Muscle layer of duodenum (tissue), 2 donors: ENCODE results near the gene SHISA6.
"Not testable (repeated sequence)": the region's sequence is repeated elsewhere in the genome, so short reads cannot be mapped to it uniquely, and the experiment has no call there.

Experiments used
- H3K27ac ChIP-seq: one replicate; pipeline ENCODE4 v1.7.0; 2013; ENCODE audit warnings: mild to moderate bottlenecking, low read length
- H3K27me3 ChIP-seq: one replicate; pipeline ENCODE4 v1.7.0; 2013; ENCODE audit warnings: low read depth, mild to moderate bottlenecking, control low read depth, low read length
- H3K36me3 ChIP-seq, 2 donors: one replicate each; pipeline ENCODE4 v1.7.0; 2013; ENCODE audit warnings: low read length in 2 of 2, control low read depth in 1 of 2, mild to moderate bottlenecking in 1 of 2; ENCODE audit not compliant: insufficient read depth in 2 of 2, control insufficient read depth in 1 of 2
- H3K4me1 ChIP-seq, 2 donors: one replicate each; pipeline ENCODE4 v1.7.0; 2013; ENCODE audit warnings: low read length in 2 of 2, mild to moderate bottlenecking in 2 of 2, control low read depth in 1 of 2, moderate library complexity in 1 of 2; ENCODE audit not compliant: insufficient read depth in 2 of 2, control insufficient read depth in 1 of 2
- H3K4me3 ChIP-seq, 2 donors: one replicate each; pipeline ENCODE4 v1.7.0; 2013; ENCODE audit warnings: low read length in 2 of 2, low read depth in 1 of 2, mild to moderate bottlenecking in 1 of 2
- H3K9me3 ChIP-seq, 2 donors: one replicate each; pipeline ENCODE4 v1.7.0; 2013; ENCODE audit warnings: low read length in 2 of 2, control low read depth in 1 of 2, mild to moderate bottlenecking in 1 of 2; ENCODE audit not compliant: control insufficient read depth in 1 of 2
- donor health status: healthy.

Gene SHISA6

GRCh38 chr17:11285946-11286345 is 44.9 kb downstream of the SHISA6 start:
- no peak overlapping the region for H3K4me3 ChIP-seq
- H3K27me3 ChIP-seq, result no peaks in the 10 kb centered on the region
- H3K4me1 ChIP-seq, result no peaks in the 10 kb centered on the region
- H3K27ac ChIP-seq, result no peak overlapping the region
- H3K9me3 ChIP-seq, result peaks cover 0 to 3% of the 10 kb centered on the region in 2 donors
- H3K36me3 ChIP-seq, result no peaks in the 10 kb centered on the region

GRCh38 chr17:11287791-11288190 is 46.8 kb downstream of the SHISA6 start:
- Histone ChIP-seq H3K36me3 (no peaks in the 10 kb centered on the region), H3K4me3 (no peak overlapping the region), H3K27ac (no peak overlapping the region), H3K27me3 (no peaks in the 10 kb centered on the region), H3K9me3 (no peaks in the 10 kb centered on the region), H3K4me1 (no peaks in the 10 kb centered on the region)

GRCh38 chr17:11290814-11291213 is 49.8 kb downstream of the SHISA6 start:
- H3K27ac ChIP-seq, result no peak overlapping the region
- H3K4me3 ChIP-seq, result no peak overlapping the region
- H3K36me3 ChIP-seq, result no peaks in the 10 kb centered on the region
- H3K27me3 ChIP-seq, result no peaks in the 10 kb centered on the region
- H3K9me3 ChIP-seq, result no peaks in the 10 kb centered on the region
- H3K4me1 ChIP-seq, result no peaks in the 10 kb centered on the region

GRCh38 chr17:11292491-11292890 is 51.5 kb downstream of the SHISA6 start:
- Histone ChIP-seq H3K4me3 (no peak overlapping the region), H3K9me3 (no peaks in the 10 kb centered on the region), H3K36me3 (no peaks in the 10 kb centered on the region), H3K27me3 (no peaks in the 10 kb centered on the region), H3K4me1 (no peaks in the 10 kb centered on the region), H3K27ac (no peak overlapping the region)

- H3K27me3 ChIP-seq, result no peaks in the 10 kb centered on the region
- no peaks in the 10 kb centered on the region for H3K4me1 ChIP-seq
- H3K36me3 ChIP-seq, result no peaks in the 10 kb centered on the region
- H3K27ac ChIP-seq, result no peak overlapping the region
- H3K9me3 ChIP-seq, result no peaks in the 10 kb centered on the region
- no peak overlapping the region for H3K4me3 ChIP-seq
These were observed 52.5 kb downstream of the SHISA6 start for GRCh38 chr17:11293480-11293879.

- H3K4me3 ChIP-seq, result no peak overlapping the region
These were observed 53.8 kb downstream of the SHISA6 start for GRCh38 chr17:11294826-11295225.

GRCh38 chr17:11296994-11297393 is 56.0 kb downstream of the SHISA6 start:
- Histone ChIP-seq H3K36me3 (no peaks in the 10 kb centered on the region), H3K4me3 (no peak overlapping the region), H3K9me3 (no peaks in the 10 kb centered on the region), H3K27me3 (no peaks in the 10 kb centered on the region), H3K4me1 (no peaks in the 10 kb centered on the region), H3K27ac (no peak overlapping the region)

More at GRCh38 chr17:11294826-11295225, 53.8 kb downstream of the SHISA6 start:
- no peaks in the 10 kb centered on the region for H3K36me3 ChIP-seq
- no peak overlapping the region for H3K27ac ChIP-seq
- no peaks in the 10 kb centered on the region for H3K4me1 ChIP-seq
- no peaks in the 10 kb centered on the region for H3K9me3 ChIP-seq
- H3K27me3 ChIP-seq, result no peaks in the 10 kb centered on the region

- no peaks in the 10 kb centered on the region for H3K4me1 ChIP-seq
- no peaks in the 10 kb centered on the region for H3K36me3 ChIP-seq
- H3K4me3 ChIP-seq, result no peak overlapping the region
- H3K27ac ChIP-seq, result no peak overlapping the region
- H3K27me3 ChIP-seq, result no peaks in the 10 kb centered on the region
- no peaks in the 10 kb centered on the region for H3K9me3 ChIP-seq
These were observed 57.4 kb downstream of the SHISA6 start for GRCh38 chr17:11298401-11298800.

- Histone ChIP-seq H3K27ac (no peak overlapping the region), H3K4me1 (no peaks in the 10 kb centered on the region), H3K4me3 (no peak overlapping the region), H3K27me3 (no peaks in the 10 kb centered on the region), H3K9me3 (no peaks in the 10 kb centered on the region), H3K36me3 (no peaks in the 10 kb centered on the region)
These were observed 59.2 kb downstream of the SHISA6 start for GRCh38 chr17:11300201-11300600.

GRCh38 chr17:11300738-11301137 is 59.7 kb downstream of the SHISA6 start:
- H3K36me3 ChIP-seq, result no peaks in the 10 kb centered on the region
- no peak overlapping the region for H3K4me3 ChIP-seq
- no peak overlapping the region for H3K27ac ChIP-seq

GRCh38 chr17:11301874-11302273 is 60.9 kb downstream of the SHISA6 start:
- H3K27me3 ChIP-seq, H3K9me3 ChIP-seq, H3K4me3 ChIP-seq, H3K36me3 ChIP-seq, H3K4me1 ChIP-seq, H3K27ac ChIP-seq: not testable (repeated sequence)

More at GRCh38 chr17:11300738-11301137, 59.7 kb downstream of the SHISA6 start:
- Histone ChIP-seq H3K27me3 (no peaks in the 10 kb centered on the region), H3K9me3 (no peaks in the 10 kb centered on the region), H3K4me1 (no peaks in the 10 kb centered on the region)

- Histone ChIP-seq H3K4me3 (no peak overlapping the region), H3K9me3 (no peaks in the 10 kb centered on the region)
These were observed 61.6 kb downstream of the SHISA6 start for GRCh38 chr17:11302401-11303186.

More at GRCh38 chr17:11302401-11303186, 61.6 kb downstream of the SHISA6 start:
- Histone ChIP-seq H3K36me3 (no peaks in the 10 kb centered on the region), H3K27me3 (no peaks in the 10 kb centered on the region), H3K27ac (no peak overlapping the region), H3K4me1 (no peaks in the 10 kb centered on the region)
